ENCODE data around the gene DENND1A. TPM values are rescaled to one million over a fixed set of nuclear protein-coding genes. Genes with fewer than 3 reads are reported as not detected.

Gene DENND1A
- total RNA-seq, 2 donors from 2014 or later, result 18.9 to 26.8 TPM

DNA sequence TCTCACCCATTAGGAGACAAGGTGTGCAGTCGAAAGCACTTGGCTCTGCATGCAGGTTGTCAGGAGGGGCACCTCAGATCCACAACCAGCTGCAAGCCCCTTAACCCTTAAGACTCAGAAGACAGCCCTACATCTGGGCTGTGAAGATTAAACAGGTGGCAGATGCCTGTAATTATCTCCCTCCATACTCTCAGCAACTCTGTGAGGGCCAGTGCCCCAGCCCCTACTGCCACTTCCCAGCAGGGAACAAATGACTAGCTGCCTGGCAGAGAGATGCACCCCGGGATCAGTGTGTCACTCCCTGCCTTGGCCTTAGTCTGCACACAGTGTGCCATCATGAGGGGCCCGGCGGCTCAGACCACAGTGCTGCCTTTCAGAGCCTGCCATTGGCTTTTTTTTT is 532.0 kb downstream of the DENND1A start:
- intact Hi-C loops (cut with DNase I), result no loop called here
- 93% methylated on average over 4 of the region's 4 CpGs for WGBS
- DNase-seq (ENCODE audit: low spot score), result no peak
- Histone ChIP-seq H3K4me3 (no peak overlapping the region), H3K27me3 (replicated peaks; ENCODE audit: insufficient read depth) (no peaks in the 10 kb centered on the region), H3K27ac (no peak overlapping the region), H3K9me3 (no peaks in the 10 kb centered on the region), H3K36me3 (no peaks in the 10 kb centered on the region), H3K4me1 (replicated peaks) (no peaks in the 10 kb centered on the region)
- TF ChIP-seq POLR2A (IDR thresholded peaks at IDR 0.05) (no peak), POLR2AphosphoS5 (IDR thresholded peaks at IDR 0.05) (no peak)
- TF ChIP-seq, protein P1, sequence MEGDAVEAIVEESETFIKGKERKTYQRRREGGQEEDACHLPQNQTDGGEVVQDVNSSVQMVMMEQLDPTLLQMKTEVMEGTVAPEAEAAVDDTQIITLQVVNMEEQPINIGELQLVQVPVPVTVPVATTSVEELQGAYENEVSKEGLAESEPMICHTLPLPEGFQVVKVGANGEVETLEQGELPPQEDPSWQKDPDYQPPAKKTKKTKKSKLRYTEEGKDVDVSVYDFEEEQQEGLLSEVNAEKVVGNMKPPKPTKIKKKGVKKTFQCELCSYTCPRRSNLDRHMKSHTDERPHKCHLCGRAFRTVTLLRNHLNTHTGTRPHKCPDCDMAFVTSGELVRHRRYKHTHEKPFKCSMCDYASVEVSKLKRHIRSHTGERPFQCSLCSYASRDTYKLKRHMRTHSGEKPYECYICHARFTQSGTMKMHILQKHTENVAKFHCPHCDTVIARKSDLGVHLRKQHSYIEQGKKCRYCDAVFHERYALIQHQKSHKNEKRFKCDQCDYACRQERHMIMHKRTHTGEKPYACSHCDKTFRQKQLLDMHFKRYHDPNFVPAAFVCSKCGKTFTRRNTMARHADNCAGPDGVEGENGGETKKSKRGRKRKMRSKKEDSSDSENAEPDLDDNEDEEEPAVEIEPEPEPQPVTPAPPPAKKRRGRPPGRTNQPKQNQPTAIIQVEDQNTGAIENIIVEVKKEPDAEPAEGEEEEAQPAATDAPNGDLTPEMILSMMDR (IDR thresholded peaks at IDR 0.05), result no peak

DNA sequence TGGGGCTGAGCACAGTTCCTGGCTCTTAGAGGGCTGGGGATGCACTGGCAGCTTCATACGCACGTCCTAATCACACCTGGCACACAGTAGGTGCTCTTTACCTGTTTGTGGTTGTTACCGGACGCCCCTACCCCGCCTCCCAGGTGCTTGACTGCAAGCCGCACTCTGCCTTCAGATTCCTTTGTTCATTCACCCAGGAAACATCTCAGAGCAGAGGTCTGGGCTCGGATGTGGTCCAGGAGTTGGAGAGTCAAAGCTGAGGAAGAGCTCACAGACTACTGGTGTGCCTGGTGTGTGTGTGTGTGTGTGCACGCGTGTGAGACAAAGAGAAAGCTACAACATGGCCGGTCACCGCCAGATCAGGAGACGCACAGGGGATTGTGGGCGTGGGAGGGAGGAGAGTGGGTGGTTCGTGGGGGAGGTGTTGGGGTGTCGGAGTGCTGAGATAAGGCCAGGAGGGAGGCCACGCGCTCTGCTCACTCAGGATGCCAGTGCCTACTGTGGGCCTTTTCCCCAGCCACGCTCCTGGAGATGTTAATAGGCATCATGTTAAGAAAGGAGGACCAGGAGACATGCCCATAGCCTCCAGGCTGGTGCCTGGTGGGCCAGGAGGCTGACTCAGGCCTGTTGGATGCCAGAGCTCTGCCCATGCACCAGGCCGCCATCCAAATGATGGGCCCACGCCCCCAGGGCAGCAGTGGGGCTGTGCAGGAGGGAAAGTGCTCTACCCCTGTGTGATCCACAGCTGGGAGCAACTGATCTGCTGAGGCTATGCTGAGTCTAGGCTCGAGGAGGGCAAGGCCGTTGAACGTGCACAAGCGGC is 534.0 kb downstream of the DENND1A start:
- no peaks in the 10 kb centered on the region for H3K27me3 ChIP-seq (replicated peaks; ENCODE audit: insufficient read depth)
- TF ChIP-seq, protein P1 (IDR thresholded peaks at IDR 0.05), result no peak
- TF ChIP-seq POLR2A (IDR thresholded peaks at IDR 0.05) (no peak), POLR2AphosphoS5 (IDR thresholded peaks at IDR 0.05) (no peak)
- H3K27ac ChIP-seq, result no peak overlapping the region
- no peak overlapping the region for H3K4me3 ChIP-seq
- no peaks in the 10 kb centered on the region for H3K4me1 ChIP-seq (replicated peaks)
- 86% methylated on average over 24 of the region's 24 CpGs for whole genome bisulfite sequencing
- no peak for DNase-seq (ENCODE audit: low spot score)
- intact Hi-C loops (cut with DNase I), result no loop called here
- no peaks in the 10 kb centered on the region for H3K36me3 ChIP-seq
- no peaks in the 10 kb centered on the region for H3K9me3 ChIP-seq

DNA sequence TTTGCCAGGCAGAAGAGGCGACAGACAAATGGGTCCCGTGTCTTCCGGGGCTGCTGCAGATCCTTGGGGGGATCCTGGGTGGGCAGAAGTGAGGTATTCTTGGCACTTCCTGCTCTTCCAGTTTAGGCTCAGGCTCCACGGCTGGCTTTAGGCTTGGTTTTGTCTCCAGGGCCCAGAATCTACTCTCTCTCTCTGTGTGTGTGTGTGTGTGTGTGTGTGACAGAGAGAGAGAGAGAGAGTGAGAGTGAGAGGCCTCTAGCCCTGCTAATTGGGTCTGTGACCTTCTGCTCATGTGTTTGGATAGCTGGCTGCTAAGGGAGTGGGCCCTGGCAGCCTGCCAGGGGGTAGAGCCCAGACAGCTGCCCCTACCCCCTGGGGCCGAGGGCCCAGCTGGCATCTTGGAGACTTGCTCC is 534.6 kb downstream of the DENND1A start:
- Histone ChIP-seq H3K27me3 (replicated peaks; ENCODE audit: insufficient read depth) (no peaks in the 10 kb centered on the region), H3K4me3 (no peak overlapping the region), H3K36me3 (no peaks in the 10 kb centered on the region), H3K9me3 (no peaks in the 10 kb centered on the region), H3K4me1 (replicated peaks) (no peaks in the 10 kb centered on the region), H3K27ac (no peak overlapping the region)
- WGBS, result 62% methylated on average over 5 of the region's 5 CpGs
- intact Hi-C loops (cut with DNase I), result no loop called here
- no peak for DNase-seq (ENCODE audit: low spot score)
- TF ChIP-seq, protein P1 (IDR thresholded peaks at IDR 0.05), result no peak
- TF ChIP-seq POLR2AphosphoS5 (IDR thresholded peaks at IDR 0.05) (no peak), POLR2A (IDR thresholded peaks at IDR 0.05) (no peak)

DNA sequence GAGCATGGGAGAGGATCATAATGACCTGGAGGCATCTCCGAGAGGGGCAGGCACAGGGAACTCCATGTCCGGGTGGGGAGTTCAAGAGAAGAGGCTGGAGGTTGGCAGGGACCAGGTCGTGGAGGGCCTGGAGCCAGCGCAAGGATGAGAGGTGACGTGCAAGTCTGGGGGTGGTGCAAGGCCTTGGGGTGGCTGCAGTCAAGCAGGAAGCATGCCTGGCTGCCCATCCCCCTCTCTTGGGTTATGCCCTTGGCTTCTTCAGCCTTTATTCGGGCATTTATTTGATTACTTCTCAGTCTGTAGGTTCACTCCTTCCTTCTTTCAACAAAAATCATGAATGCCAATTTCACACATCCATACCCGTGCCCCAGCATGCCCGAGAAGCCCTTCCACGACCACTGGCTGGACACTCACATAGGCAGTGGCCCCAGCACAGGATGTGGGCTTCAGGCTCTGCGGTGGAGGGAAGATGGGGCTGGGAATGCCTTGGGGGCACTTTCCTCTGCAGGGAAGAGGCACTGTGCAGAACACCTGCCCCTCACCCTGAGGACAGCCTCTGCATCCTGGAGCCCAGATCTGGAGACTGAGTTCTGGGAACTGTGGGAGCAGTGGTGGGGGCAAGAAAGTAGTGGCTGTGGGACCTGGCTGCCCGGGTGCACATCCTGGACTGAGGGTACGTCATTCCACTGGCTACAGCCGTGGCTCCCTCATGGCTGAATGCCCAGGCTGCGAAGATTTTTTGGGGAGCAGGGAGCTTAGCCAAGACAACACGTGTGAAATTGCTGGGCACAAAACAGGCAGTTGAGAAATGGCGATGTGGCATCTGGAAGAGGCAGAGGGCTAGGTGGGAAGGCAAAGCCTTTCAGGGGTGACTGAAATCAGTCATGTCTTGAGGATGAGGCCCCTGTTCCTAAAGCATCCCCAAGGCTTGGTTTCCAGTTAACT is 535.4 kb downstream of the DENND1A start:
- H3K27me3 ChIP-seq (replicated peaks; ENCODE audit: insufficient read depth), result no peaks in the 10 kb centered on the region
- intact Hi-C loops (cut with DNase I), result no loop called here
- DNase-seq (ENCODE audit: low spot score), result no peak
- H3K9me3 ChIP-seq, result no peaks in the 10 kb centered on the region
- no peak overlapping the region for H3K4me3 ChIP-seq
- no peak for TF ChIP-seq POLR2A (IDR thresholded peaks at IDR 0.05)
- TF ChIP-seq, protein P1 (IDR thresholded peaks at IDR 0.05), result no peak
- no peak for TF ChIP-seq POLR2AphosphoS5 (IDR thresholded peaks at IDR 0.05)
- no peaks in the 10 kb centered on the region for H3K4me1 ChIP-seq (replicated peaks)
- WGBS, result 73% methylated on average over 16 of the region's 16 CpGs
- no peak overlapping the region for H3K27ac ChIP-seq
- no peaks in the 10 kb centered on the region for H3K36me3 ChIP-seq
